Measurements from ENCODE around the gene PDE9A. TPM values are rescaled to one million over a fixed set of nuclear protein-coding genes. Genes with fewer than 3 reads are reported as not detected.

Gene PDE9A
- total RNA-seq, 1 experiment from 2014 or later: not detected

GRCh38 chr21:42655796-42656770 is 2.7 kb downstream of the PDE9A start:
- DNase-seq (ENCODE audit: low spot score): no peak

GRCh38 chr21:42656872-42657271 is 3.5 kb downstream of the PDE9A start:
- DNase-seq (ENCODE audit: low spot score): no peak

GRCh38 chr21:42657676-42658319 is 4.4 kb downstream of the PDE9A start:
- no peak for DNase-seq (ENCODE audit: low spot score)

GRCh38 chr21:42658320-42659105 is 5.1 kb downstream of the PDE9A start:
- DNase-seq (ENCODE audit: low spot score): no peak

GRCh38 chr21:42659416-42660117 is 6.1 kb downstream of the PDE9A start:
- DNase-seq (ENCODE audit: low spot score): no peak

- no peak for DNase-seq (ENCODE audit: low spot score)
These were observed 6.7 kb downstream of the PDE9A start for GRCh38 chr21:42660118-42660470.

- DNase-seq (ENCODE audit: low spot score): no peak
These were observed 8.4 kb downstream of the PDE9A start for GRCh38 chr21:42661688-42662429.

GRCh38 chr21:42662430-42663199 is 9.2 kb downstream of the PDE9A start:
- DNase-seq (ENCODE audit: low spot score): no peak

- no peak for DNase-seq (ENCODE audit: low spot score)
These were observed 9.9 kb downstream of the PDE9A start for GRCh38 chr21:42663200-42663750.

- DNase-seq (ENCODE audit: low spot score): no peak
These were observed 10.6 kb downstream of the PDE9A start for GRCh38 chr21:42663860-42664535.

- no peak for DNase-seq (ENCODE audit: low spot score)
These were observed 11.2 kb downstream of the PDE9A start for GRCh38 chr21:42664614-42665013.

GRCh38 chr21:42665026-42665425 is 11.6 kb downstream of the PDE9A start:
- DNase-seq (ENCODE audit: low spot score): peak; percentile 77

- no peak for DNase-seq (ENCODE audit: low spot score)
These were observed 12.1 kb downstream of the PDE9A start for GRCh38 chr21:42665484-42665883.

GRCh38 chr21:42666023-42666747 is 12.8 kb downstream of the PDE9A start:
- DNase-seq (ENCODE audit: low spot score): peak; percentile 16

- no peak for DNase-seq (ENCODE audit: low spot score)
These were observed 13.5 kb downstream of the PDE9A start for GRCh38 chr21:42666925-42667324.

GRCh38 chr21:42668298-42668992 is 15.0 kb downstream of the PDE9A start:
- DNase-seq (ENCODE audit: low spot score): no peak

- DNase-seq (ENCODE audit: low spot score): no peak
These were observed 15.6 kb downstream of the PDE9A start for GRCh38 chr21:42669041-42669440.
